HTR-8/SVneo (cell line): Measurements from ENCODE around the gene GABARAPL2.
"Not testable (repeated sequence)": the region's sequence is repeated elsewhere in the genome, so short reads cannot be mapped to it uniquely, and the experiment has no call there.

Experiments used
- DNase-seq: peaks from one replicate; pipeline ENCODE4 v3.0.0; 2011; ENCODE audit warnings: low spot score, mixed read lengths; ENCODE audit not compliant: insufficient read length
- FAIRE-seq: peaks from 2 replicates; lab custom pipeline; 2011; peaks lifted over from hg19 to GRCh38; lab: Jason Lieb, UNC

GABARAPL2 gene

DNA sequence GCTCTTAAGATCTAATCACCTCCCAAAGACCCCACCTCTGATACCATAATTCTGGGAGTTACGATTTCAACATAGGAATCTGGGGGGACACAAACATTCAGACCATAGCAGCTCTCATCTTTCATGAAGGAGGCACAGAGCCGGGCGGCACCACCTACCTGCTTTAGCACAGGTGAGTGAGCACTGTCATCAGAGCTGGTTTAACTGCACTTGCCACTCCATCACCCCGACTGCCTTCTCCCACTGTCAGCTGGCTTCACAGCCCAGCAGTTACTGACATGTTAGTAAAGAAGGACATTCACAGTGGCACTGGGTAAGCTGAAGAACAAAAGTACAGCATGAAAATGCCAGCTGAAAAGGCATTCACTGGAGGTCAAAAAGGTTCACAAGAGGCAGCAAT, 22.5 kb downstream of the GABARAPL2 start:
- no peak for DNase-seq
- FAIRE-seq = no peak

DNA sequence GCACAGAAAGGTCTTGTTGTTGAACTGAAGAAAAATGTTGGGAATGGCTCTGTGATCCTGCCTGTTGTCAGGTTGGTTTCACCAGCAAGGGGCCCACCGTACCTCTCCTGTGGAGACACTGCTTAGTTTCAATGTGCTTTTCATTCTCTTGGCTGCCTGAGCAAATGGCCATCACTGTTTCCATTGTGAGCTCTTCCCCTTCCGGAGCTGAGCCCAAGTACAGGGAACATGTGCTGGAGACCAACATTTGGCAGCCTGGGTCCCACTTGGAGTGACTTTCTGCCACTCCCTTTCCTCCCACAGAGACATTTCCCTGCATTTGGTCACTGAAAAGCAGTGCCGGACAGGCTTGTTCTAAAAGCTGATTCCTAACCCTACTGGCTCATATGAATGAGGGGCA, 23.1 kb downstream of the GABARAPL2 start:
- FAIRE-seq (no peak), DNase-seq (no peak)

DNA sequence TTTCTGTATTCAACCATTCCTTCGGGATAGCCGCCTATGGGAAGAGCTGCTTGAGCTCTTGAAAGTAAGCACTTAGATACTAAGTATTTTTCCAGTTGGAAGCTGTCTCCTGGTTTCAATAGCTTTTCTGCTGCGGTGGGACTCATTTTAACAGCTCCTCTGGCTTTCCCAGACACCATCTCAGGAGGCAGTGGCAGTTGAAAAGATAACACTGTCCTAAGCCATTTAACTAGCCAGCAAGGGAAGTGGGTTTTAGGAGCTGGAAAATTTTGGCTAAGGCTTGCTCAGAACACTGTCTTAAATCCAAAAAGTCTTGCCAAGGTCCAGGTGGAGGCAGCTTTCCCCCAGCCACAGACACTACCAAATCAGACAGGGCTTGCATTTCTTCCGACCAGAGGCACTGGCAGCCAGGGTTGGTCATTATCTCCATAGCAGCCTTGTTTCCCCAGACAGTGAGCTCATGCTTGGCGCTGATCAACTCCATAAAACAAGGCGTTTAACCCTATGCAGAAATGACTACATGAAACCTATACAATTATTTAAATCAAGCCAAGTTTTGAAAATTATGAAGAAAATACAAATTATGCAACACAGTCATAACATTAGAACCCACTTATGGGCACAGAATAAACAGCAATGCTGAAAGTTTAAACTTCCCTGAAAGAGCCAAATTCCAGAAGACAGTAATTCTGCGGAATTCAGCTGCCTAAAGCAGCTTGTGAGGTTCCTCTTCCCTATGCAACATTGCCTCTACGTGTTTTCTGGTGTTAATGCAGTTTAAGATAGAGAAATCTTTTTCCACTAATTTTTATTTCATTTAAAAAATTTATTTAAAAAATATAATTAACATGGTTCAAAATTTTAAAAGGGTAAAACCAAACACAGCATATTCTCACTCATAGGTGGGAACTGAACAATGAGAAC, 25.0 kb downstream of the GABARAPL2 start:
- FAIRE-seq (no peak), DNase-seq (no peak)

DNA sequence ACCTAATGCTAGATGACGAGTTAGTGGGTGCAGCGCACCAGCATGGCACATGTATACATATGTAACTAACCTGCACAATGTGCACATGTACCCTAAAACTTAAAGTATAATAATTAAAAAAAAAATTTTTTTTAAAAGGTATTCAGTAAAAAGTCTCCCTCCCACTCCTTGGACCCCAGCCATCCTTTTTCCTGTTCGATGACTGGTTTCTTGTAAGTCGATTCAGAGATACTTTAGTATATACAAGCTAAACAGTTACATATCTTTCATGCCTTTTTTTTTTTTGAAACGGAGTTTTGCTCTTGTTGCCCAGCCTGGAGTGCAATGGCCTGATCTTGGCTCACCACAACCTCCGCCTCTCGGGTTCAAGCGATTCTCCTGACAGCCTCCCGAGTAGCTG, 25.7 kb downstream of the GABARAPL2 start:
- not testable (repeated sequence) for FAIRE-seq

DNA sequence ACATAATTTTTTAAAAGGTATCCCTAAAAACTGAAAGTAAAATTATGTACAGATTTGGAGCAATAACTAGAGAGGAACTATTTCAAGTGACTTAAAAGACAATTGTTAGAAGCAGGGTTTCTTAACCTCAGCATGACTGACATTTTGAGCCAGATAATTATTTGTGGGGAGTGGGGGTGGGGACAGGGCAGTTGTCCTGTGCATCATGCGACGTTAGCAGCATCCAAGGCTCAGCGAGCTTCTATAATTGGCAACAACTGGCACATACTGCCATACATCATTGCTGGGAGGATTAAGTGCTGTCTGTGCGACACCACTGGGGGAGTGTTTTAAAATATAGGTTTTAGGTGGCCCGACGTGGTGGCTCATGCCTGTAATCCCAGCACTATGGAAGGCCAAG, 27.1 kb downstream of the GABARAPL2 start:
- DNase-seq (no peak), FAIRE-seq (no peak)

More for the DNA sequence above, 25.7 kb downstream of the GABARAPL2 start:
- DNase-seq = not testable (repeated sequence)

DNA sequence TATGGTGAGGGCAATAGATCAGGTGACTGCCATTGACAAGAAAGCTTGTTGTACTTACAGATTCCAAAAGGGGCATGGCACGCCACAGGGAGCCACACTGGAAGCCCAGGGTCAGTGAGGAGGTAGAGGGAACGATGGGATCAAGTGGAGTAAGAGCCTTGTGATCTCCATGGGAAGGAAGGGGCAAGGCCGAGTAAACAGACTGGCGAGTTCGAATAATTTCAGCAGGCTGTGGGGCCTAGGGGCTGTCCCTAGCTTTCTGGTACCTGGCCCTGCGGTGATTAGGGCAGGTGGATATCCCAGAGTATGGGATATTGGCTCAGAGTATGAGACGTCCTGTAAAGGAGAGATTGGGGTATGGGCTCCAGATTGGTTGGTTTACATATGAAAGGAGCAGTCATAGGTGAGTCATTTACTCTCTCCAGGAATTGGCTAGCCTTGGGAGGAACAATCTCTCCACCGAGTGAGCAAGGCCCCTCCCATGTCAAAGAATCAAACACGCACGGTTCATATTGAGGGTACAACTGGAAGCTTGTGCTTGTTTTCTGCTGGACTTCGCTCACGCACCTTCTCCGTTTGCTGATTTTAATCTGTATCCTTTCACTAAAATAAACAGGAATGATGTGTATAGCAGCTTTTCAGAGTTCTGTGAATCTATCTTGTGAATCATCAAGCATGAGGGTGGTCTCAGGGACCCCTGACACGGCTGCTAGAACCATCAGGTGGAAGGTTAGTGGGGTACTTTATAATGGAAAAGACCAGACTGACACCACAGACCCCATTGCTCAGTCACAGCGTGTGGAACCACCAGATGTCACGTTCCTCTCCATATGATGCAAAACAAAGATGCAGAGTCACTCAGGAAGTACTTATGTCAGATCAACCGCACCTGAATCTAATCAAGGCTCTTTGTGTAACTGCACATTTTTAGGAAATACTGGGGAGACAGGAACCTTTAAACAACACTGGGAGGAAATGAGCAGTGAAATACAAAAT, 27.9 kb downstream of the GABARAPL2 start:
- DNase-seq = no peak
- FAIRE-seq = no peak

DNA sequence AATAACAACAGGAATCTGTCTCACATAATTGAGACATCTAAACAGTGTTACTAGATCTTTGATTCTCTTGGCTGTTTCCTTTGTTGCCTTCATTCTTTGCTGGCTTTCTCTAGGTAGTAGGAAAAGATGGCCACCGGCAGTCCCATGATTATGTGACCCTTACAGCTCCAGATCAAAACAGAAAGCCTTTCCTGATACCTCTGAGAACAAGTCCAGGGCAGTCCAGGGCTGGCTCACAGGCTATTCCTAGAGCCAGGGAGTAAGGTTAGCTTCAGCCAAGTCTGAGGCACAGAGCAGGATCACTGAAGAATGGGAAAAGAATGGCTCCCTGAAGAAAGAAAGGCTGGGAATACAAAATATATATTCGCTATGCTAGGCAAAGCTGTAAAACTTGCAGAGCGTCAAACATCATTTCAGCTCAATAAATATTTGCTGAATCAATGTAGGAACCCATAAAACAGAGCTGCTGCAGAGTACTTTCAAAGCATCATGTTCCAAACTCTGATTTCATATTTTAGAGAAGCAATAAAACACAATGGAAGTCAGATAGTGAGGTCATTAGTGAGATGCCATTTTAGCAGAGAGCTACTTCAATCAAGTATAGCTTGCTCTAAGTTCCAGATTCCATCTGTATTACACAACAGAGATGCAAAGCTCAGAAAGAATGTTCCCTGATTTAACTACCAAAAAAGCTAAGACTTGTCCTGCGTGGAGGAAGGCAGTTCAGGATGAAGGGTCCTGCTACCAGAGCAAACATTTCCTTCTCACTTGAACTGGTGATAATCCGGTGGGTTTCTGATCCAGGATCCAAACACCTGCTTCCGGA, 33.5 kb downstream of the GABARAPL2 start:
- DNase-seq (no peak), FAIRE-seq (no peak)

DNA sequence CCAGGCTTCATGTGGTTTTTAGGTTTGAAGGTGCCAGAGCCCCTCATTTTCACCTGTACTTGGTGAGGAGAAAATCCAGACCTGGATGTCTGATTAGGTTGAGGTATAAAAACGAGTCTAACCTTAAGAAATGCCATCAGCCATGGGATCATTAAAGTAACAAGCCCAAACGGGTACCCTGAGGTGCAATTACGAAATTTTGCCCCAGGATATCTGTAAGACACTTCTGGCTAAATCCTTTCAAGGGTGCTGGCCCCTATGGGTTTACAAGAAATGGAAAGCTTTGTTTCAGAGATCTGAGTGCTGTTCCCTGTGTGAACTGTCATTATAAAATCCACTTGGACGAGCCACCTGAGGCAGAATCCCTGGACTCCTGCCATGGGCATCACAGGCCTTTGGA, 37.1 kb downstream of the GABARAPL2 start:
- FAIRE-seq = no peak

DNA sequence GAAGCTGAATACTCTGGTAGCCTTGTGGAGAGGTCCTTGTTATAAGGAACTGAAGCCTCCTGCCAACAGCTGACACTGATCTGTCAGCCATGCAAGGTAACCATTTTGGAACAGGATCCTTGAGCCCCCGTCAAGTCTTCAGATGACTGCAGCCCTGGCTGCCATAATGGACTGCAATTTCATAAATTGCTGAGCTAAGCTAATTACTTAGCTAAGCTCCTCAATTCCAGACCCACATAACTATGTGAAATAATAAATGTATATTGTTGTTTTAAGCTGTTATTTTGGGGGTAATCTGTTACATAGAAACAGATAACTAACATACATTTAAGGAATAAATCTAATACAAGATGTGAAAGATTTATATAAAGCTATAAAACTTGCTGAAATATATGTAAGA, 40.3 kb downstream of the GABARAPL2 start:
- DNase-seq = no peak
- FAIRE-seq = no peak

More for the DNA sequence above, 37.1 kb downstream of the GABARAPL2 start:
- DNase-seq = no peak

DNA sequence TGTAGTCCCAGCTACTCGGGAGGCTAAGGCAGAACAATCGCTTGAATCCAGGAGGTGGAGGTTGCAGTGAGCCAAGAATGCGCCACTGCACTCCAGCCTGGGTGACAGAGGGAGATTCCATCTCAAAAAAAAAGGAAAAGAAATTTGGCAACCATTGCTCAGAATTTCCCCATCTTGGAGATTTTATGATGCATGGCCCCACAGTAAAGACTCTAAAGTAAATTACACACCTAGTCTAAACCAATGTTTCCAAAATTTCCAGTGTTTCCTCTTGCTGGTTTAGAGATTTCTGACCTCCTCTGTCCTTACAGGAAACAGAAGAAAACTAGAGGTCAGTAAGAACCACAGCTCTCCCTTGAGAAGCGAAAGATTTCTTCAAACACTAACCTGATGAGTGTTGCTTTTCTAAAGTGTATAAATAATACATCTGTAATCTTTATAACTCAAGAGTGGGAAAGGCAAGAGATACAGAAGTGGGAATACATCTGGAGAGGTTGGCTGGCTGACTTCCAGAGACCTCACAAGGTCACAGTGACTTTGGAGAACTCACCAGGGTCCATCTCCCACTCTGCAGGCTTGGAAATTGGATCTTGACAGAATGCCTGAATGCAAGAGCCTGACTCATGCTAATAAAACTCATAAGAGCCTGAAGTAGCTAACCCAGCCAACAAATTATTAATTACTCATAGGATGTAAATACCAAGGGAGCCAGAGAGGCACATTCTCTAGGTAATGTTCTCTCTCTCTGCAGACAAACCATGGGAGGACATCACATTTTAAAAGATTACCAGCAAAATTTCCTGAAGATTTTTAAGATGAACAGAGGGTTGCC, 48.1 kb downstream of the GABARAPL2 start:
- FAIRE-seq = no peak
- no peak for DNase-seq

DNA sequence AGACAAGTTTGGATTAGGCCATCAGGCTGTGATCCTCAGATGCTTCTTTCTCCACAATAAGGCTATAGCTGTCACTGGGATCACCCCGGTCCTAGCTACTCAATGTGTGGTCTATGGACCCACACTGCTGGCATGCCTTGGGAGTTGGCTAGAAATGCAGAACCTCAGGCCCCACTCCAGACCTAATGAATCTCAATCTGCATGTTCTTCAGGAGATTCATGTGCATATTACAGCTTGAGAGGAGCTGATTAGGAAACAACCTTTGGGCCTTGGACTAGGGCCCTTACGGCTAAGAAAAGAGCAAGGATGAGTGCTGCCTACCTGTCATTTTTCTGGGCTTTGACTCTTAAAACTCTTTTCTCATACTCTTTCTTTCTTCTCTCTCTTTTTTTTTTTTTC, 49.4 kb downstream of the GABARAPL2 start:
- DNase-seq = no peak
- FAIRE-seq = no peak

DNA sequence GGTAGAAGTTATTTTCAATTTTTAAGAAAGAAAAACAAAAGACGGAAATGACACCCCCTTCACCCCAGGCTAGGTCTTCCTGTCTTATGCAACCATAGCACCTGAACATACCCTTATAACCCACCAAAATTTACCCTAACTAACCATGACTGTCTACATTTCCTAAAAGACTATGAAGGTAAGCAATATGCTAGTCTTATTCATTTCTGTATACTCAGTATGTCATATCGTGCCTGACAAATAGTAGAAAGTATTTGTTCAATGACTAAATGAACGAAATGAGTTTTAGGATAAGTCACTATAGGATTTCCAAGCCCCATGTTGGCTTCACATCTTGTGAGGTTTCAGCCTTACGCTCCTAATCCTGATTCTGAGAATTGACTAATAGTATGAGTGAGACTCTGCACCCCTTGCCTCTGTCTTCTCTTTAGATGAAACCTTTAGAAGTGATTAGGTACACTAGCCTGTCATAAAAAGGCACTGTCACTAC, 50.4 kb downstream of the GABARAPL2 start:
- DNase-seq (no peak), FAIRE-seq (no peak)

DNA sequence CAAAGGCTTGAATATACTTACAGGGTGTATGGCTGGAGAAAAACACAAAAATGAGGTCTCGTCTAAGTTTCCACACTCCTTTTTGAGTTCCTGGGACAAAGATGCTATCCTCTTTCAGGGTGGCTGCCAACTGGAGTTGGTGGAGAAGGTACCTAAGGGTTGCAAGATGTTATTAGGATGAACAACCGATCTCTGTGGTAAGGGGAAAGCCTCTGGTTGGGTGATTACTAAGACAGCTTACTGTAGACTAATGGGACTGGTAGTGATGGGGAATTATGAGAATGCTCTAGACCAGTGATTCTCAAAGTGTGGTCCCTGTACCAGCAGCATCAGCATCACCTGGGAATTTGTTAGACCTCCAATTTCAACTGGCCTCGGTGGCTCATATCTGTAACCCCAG, 50.9 kb downstream of the GABARAPL2 start:
- FAIRE-seq = no peak
- no peak for DNase-seq

DNA sequence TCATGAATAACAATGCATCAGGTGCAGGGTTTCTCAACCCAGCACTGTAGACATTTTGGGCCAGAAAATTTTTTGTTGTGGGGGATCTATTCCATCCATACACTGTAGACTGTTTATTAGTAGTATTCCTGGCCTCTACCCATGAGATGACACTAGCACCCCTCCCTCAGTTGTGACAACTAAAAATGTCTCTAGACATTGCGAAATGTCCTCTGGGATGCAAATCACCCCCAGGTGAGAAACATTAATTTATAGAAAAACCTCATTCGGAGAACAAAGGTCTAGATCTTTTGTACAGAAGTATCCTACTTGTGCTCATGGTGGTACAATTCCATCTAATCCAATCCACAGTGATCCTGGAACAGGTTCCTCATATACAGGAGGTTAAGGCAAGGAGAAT, 52.6 kb downstream of the GABARAPL2 start:
- FAIRE-seq (no peak), DNase-seq (no peak)

DNA sequence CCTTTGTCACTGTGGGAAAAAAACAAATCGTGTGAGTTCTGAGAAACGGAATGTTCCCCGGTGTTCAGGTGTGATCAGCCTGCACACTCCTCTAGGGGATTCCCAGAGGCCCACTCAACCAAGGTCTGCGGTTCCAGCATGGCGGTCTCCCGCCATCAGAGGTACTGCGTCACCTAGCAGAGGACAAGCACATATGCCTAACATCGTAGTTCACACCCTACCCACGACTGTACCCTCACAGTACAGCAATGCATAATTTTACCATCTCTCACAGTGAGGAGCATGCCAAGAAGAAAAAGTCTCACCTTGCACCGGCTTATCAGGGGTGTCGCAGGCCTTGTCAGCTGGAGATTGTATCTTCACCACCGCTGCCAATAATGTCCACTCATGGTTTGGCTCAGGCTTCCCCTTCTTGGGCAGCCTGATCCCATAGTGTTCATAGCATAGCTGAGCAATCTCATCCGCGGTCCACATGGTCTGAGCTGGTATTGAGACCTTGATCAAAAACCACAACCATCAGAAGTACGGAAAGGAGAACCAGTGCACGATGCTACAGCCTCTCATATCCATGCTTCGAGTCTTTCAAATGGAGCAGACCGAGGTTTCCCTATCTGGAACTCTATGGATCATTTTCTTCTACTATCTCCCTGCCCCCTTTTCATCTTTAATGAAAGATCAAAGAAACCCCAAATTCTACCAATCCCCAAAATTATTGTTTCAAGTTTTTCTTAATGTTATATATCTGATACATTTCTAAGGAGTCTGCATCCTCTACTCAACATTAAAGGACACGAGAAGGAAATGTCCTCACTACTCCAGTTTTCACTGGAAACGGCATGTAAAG, 54.4 kb downstream of the GABARAPL2 start:
- FAIRE-seq (no peak), DNase-seq (no peak)

DNA sequence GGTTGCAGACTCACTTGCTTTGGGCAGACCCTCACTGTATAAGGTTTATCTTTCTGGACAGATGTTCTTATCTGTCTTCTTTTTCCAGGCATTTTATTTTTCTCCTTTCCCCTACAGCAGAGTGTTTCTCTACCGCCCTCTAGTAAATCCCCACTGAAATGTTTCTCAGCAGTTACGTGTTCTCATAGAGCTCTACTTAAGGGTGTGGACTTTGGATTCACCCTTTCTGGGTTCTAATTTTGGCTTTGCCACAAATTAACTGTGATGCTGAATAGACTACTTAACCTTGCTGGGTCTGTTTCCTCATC, 54.9 kb downstream of the GABARAPL2 start:
- FAIRE-seq (no peak), DNase-seq (peak; percentile 24)

DNA sequence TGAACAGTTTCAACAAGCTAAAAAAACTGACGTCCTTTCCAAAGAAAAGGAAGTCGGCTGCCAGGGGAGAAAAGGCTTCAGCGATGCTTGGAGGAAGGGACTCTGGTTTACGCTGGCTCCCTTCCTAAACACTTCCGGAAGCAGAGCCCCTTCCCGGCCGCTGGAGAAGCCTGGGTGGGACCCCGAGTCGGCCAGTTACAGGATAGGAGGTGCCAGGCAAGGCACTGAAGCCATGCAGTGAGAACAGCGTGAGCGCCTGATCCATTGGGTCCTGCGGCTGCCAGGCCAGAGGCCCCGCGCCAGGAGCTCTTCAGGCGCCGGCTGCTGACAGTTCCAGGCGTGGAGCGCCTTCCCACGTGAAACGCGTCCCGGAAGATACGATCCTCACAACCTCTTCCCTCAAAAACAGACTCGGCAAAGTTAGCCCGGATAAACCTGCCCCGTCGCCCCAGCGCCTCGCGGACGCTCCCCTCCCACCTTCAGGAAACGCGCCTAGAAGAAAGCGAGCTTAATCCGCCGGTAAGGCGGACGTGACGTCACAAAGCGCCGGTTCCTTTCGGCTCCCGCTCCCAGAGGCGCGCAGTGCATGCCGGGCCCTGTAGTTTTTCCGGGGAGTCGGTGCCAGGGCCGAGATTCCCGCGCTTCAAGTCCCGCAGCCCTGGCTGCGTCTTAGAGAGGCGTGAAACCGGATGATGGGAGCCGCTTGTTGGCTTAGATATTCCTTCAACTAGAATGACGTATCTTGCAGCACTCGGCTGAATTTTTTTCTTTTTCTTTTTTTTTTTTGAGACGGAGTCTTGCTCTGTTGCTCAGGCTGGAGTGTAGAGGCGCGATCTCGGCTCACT, 56.8 kb downstream of the GABARAPL2 start, which contains the start of gene ADAT1:
TSS of gene ADAT1 (minus strand) at position 521 of the 845 bp plus-strand sequence. CDS start 2,482 bp downstream, outside the sequence.
- FAIRE-seq (peak; percentile 66), DNase-seq (peak; percentile 97)
